Measurements from ENCODE around the gene OGN. TPM values are rescaled to one million over a fixed set of nuclear protein-coding genes. Genes with fewer than 3 reads are reported as not detected.

Gene OGN
- total RNA-seq, 1 experiment from 2014 or later, result not detected

GRCh38 chr9:92432972-92433548 is 28.7 kb upstream of the OGN start:
- Mint-ChIP-seq H3K27ac (no peak overlapping the region), H3K4me3 (no peak overlapping the region), H3K4me1 (no peaks in the 10 kb centered on the region), H3K36me3 (ENCODE audit: insufficient read depth in 1 of 3, low read depth in 3 of 3) (no peaks in the 10 kb centered on the region), H3K9me3 (no peaks in the 10 kb centered on the region), H3K27me3 (ENCODE audit: low read depth) (no peaks in the 10 kb centered on the region)
- WGBS (ENCODE audit: extremely low coverage, insufficient read length, low lambda C conversion rate), result no CpG with 5 or more reads among the region's 5 CpGs
- no peak overlapping the region for H2AK5ac ChIP-seq (ENCODE audit: insufficient read length, low read length)
- H3K79me2 ChIP-seq (ENCODE audit: insufficient read depth, low read length), result no peaks in the 10 kb centered on the region
- H4K91ac ChIP-seq (ENCODE audit: insufficient read length, low read depth, low read length), result no peak overlapping the region
- H2BK5ac ChIP-seq (ENCODE audit: insufficient read length, low read length), result no peak overlapping the region
- H2BK120ac ChIP-seq (ENCODE audit: low read depth, low read length, poor library complexity, severe bottlenecking), result no peak overlapping the region
- H4K20me1 ChIP-seq (ENCODE audit: control insufficient read depth, insufficient read depth, insufficient read length), result no peaks in the 10 kb centered on the region
- TF ChIP-seq, protein P1, sequence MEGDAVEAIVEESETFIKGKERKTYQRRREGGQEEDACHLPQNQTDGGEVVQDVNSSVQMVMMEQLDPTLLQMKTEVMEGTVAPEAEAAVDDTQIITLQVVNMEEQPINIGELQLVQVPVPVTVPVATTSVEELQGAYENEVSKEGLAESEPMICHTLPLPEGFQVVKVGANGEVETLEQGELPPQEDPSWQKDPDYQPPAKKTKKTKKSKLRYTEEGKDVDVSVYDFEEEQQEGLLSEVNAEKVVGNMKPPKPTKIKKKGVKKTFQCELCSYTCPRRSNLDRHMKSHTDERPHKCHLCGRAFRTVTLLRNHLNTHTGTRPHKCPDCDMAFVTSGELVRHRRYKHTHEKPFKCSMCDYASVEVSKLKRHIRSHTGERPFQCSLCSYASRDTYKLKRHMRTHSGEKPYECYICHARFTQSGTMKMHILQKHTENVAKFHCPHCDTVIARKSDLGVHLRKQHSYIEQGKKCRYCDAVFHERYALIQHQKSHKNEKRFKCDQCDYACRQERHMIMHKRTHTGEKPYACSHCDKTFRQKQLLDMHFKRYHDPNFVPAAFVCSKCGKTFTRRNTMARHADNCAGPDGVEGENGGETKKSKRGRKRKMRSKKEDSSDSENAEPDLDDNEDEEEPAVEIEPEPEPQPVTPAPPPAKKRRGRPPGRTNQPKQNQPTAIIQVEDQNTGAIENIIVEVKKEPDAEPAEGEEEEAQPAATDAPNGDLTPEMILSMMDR (conservative IDR thresholded peaks at IDR 0.05), result no peak
- no peak overlapping the region for H3T11ph ChIP-seq (ENCODE audit: low read length)
- H3K56ac ChIP-seq (ENCODE audit: insufficient read length, low read depth, low read length), result no peak overlapping the region
- H3K23ac ChIP-seq (ENCODE audit: insufficient read length, low read depth, low read length), result no peak overlapping the region
- H3K9me3 ChIP-seq (ENCODE audit: control insufficient read depth, low read depth, low read length), result no peaks in the 10 kb centered on the region
- no peak overlapping the region for H3K4ac ChIP-seq (ENCODE audit: low read depth, low read length)
- H3K4me2 ChIP-seq (ENCODE audit: insufficient read depth, insufficient read length, low read length), result no peak overlapping the region
- no peaks in the 10 kb centered on the region for H3K23me2 ChIP-seq (ENCODE audit: insufficient read length, low read depth, low read length, poor library complexity, severe bottlenecking)
- no peak overlapping the region for H2AFZ ChIP-seq (ENCODE audit: low read length)
- no peak overlapping the region for H2BK12ac ChIP-seq (ENCODE audit: insufficient read length, low read depth, low read length)
- H3K4me1 ChIP-seq (ENCODE audit: insufficient read depth, low read length), result no peaks in the 10 kb centered on the region
- no peak overlapping the region for H2BK15ac ChIP-seq (ENCODE audit: low read depth, low read length)
- no peak overlapping the region for H2BK20ac ChIP-seq (ENCODE audit: low read depth, low read length, poor library complexity, severe bottlenecking)
- no peak overlapping the region for H3K14ac ChIP-seq (ENCODE audit: insufficient read depth, low read length)
- no peak for DNase-seq
- no peaks in the 10 kb centered on the region for H3K79me1 ChIP-seq (ENCODE audit: insufficient read depth, low read depth, low read length, poor library complexity, severe bottlenecking)
- no peaks in the 10 kb centered on the region for H3K27me3 ChIP-seq (ENCODE audit: insufficient read depth, low read length)
- no peak overlapping the region for H4K8ac ChIP-seq (replicated peaks; ENCODE audit: insufficient read length, low read depth, low read length)
- no peak overlapping the region for H3K18ac ChIP-seq (ENCODE audit: insufficient read length, low read depth, low read length)
- H3K9ac ChIP-seq (ENCODE audit: extremely low read depth, insufficient read length, low read length), result no peak overlapping the region
- no peak overlapping the region for H3K27ac ChIP-seq (ENCODE audit: insufficient read length, low read depth, low read length)
- no peak overlapping the region for H4K5ac ChIP-seq (ENCODE audit: insufficient read length, low read depth, low read length)

Measured in H9 (cell line).